ENCODE measurements around the gene DLG2.

DLG2 gene

DNA sequence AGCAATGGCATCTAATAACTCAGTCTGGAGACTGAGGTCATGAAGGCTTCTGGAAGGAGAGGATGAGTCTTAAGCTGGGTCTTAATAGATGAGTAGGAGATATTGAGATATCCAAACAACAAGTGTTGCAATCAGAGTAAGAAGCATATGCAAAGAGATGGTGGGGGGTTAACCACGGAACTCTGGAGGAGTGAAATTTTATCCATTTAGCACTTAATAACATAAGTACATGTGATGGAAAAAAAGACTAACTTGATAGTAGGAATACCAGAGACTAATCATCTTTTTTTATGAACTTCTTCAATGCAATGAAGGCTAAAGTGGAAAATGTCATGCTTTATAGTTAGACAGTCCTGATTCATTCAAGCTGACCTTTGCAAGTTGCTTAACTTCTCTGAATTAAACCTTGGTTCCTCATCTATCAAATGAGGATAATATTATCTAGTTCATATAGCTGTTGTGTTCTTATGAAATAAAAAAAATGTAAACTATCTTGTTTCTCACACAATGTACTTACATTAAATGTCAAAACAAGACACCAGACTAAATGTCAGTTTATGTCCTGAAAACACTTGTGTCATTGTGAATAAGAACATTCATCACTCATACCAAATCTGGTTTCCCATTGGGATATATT lies 1937.9 kb downstream of the DLG2 start:
- no peak for DNase-seq
- Mint-ChIP-seq H3K27ac (no peak overlapping the region), H3K9me3 (no peaks in the 10 kb centered on the region), H3K4me1 (peaks cover 15% of the 10 kb centered on the region), H3K27me3 (ENCODE audit: low read depth, poor library complexity) (no peaks in the 10 kb centered on the region), H3K36me3 (ENCODE audit: low read depth) (no peaks in the 10 kb centered on the region), H3K4me3 (no peak overlapping the region)
- TF ChIP-seq CTCF (IDR thresholded peaks at IDR 0.05), result no peak

DNA sequence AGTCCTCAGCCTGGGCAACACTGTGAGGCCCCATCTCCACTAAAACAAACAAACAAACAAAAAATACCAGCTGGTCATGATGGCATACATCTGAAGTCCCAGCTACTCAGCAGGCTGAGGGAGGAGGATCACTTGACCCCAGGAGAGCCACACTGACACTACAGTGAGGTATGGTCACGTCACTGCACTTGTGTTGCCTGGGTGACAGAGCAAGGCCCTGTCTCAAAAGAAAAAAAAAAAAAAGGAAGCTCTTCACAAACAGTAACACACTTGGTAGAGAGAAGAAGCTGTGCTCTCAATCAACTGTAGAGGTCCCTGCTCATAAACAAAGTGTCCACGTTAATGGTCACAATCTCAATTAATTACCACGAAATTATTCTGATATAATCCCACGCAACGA lies 1939.4 kb downstream of the DLG2 start:
- Mint-ChIP-seq H3K27me3 (ENCODE audit: low read depth, poor library complexity) (no peaks in the 10 kb centered on the region), H3K9me3 (no peaks in the 10 kb centered on the region), H3K4me1 (peaks cover 15% of the 10 kb centered on the region), H3K36me3 (ENCODE audit: low read depth) (no peaks in the 10 kb centered on the region), H3K4me3 (no peak overlapping the region), H3K27ac (peak overlapping the region; percentile 74)
- DNase-seq, result peak; percentile 6
- no peak for TF ChIP-seq CTCF (IDR thresholded peaks at IDR 0.05)

- H3K36me3 Mint-ChIP-seq (ENCODE audit: low read depth), result no peaks in the 10 kb centered on the region
- no peaks in the 10 kb centered on the region for H3K9me3 Mint-ChIP-seq
- DNase-seq, result no peak
- H3K27me3 Mint-ChIP-seq (ENCODE audit: low read depth, poor library complexity), result peaks cover 4% of the 10 kb centered on the region
- peak overlapping the region; percentile 25 for H3K27ac Mint-ChIP-seq
- TF ChIP-seq CTCF (IDR thresholded peaks at IDR 0.05), result no peak
- H3K4me1 Mint-ChIP-seq, result peaks cover 33% of the 10 kb centered on the region
- no peak overlapping the region for H3K4me3 Mint-ChIP-seq
These were observed 1941.4 kb downstream of the DLG2 start for GRCh38 chr11:83685730-83686129.

- TF ChIP-seq CTCF (IDR thresholded peaks at IDR 0.05), result no peak
- Mint-ChIP-seq H3K27ac (no peak overlapping the region), H3K36me3 (ENCODE audit: low read depth) (no peaks in the 10 kb centered on the region), H3K4me1 (peaks cover 46% of the 10 kb centered on the region), H3K27me3 (ENCODE audit: low read depth, poor library complexity) (peaks cover 4% of the 10 kb centered on the region), H3K4me3 (no peak overlapping the region), H3K9me3 (no peaks in the 10 kb centered on the region)
- no peak for DNase-seq
These were observed 1943.1 kb downstream of the DLG2 start for GRCh38 chr11:83684071-83684470.

DNA sequence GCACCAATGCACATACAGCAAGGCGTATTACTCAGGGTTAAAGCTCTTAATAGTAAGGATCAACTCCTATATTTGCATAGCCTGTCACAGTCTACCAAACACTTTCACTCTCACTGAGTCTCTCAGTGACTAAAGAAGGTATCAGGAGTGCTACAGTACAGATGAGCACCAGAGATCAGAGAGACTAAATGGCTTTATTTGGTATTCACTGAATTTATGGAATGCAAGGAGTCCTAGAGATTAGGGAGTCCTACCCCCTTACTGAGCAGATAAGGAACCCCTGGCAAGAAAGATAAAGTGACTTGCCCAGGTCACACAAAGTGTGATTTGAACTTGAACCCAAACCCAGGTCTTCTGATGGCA lies 1944.6 kb downstream of the DLG2 start:
- Mint-ChIP-seq H3K27me3 (ENCODE audit: low read depth, poor library complexity) (peaks cover 4% of the 10 kb centered on the region), H3K4me1 (peaks cover 43% of the 10 kb centered on the region), H3K36me3 (ENCODE audit: low read depth) (no peaks in the 10 kb centered on the region), H3K9me3 (no peaks in the 10 kb centered on the region), H3K4me3 (no peak overlapping the region), H3K27ac (no peak overlapping the region)
- no peak for TF ChIP-seq CTCF (IDR thresholded peaks at IDR 0.05)
- DNase-seq, result no peak

GRCh38 chr11:83681906-83682610 lies 1945.1 kb downstream of the DLG2 start:
- Mint-ChIP-seq H3K27me3 (ENCODE audit: low read depth, poor library complexity) (peaks cover 4% of the 10 kb centered on the region), H3K36me3 (ENCODE audit: low read depth) (no peaks in the 10 kb centered on the region), H3K27ac (no peak overlapping the region), H3K9me3 (no peaks in the 10 kb centered on the region), H3K4me3 (no peak overlapping the region), H3K4me1 (peaks cover 41% of the 10 kb centered on the region)
- DNase-seq, result no peak
- TF ChIP-seq CTCF (IDR thresholded peaks at IDR 0.05), result no peak

All from nephron progenitor cell (in vitro differentiated cells).